ENCODE data around the gene PACRG. TPM values are rescaled to one million over a fixed set of nuclear protein-coding genes. Genes with fewer than 3 reads are reported as not detected.

The PACRG gene
- total RNA-seq, 2 donors from 2014 or later = 1.7 TPM; not detected in 1

DNA sequence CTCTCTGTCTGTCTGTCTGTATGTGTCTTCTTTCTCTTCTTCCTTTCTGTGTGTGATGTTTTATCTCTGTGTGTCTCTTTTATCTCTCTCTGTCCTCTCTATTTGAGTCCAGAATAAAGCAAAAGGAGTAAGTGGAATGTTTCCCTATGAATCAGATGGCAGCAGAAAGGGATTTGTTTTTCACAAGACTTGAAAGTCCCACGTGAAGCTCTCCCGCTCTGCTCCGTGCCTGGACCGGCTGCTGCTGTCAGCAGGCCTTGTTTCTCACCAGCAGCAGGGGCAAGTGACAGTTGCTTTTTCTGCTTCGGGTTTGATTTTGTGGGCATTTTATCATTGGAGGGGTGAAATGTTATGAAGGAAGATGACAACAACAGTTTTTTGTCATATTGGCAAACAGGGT, 212.7 kb downstream of the PACRG start:
- no peaks in the 10 kb centered on the region for H3K36me3 ChIP-seq
- DNase-seq = no peak
- intact Hi-C loops (cut with DNase I) = no loop called here
- H3K4me3 ChIP-seq = no peak overlapping the region
- H3K9ac ChIP-seq (ENCODE audit: low read depth in 2 of 2, low read length in 2 of 2) = no peak overlapping the region
- no peaks in the 10 kb centered on the region for H3K27me3 ChIP-seq
- H3K4me1 ChIP-seq = no peaks in the 10 kb centered on the region
- TF ChIP-seq, protein P1, sequence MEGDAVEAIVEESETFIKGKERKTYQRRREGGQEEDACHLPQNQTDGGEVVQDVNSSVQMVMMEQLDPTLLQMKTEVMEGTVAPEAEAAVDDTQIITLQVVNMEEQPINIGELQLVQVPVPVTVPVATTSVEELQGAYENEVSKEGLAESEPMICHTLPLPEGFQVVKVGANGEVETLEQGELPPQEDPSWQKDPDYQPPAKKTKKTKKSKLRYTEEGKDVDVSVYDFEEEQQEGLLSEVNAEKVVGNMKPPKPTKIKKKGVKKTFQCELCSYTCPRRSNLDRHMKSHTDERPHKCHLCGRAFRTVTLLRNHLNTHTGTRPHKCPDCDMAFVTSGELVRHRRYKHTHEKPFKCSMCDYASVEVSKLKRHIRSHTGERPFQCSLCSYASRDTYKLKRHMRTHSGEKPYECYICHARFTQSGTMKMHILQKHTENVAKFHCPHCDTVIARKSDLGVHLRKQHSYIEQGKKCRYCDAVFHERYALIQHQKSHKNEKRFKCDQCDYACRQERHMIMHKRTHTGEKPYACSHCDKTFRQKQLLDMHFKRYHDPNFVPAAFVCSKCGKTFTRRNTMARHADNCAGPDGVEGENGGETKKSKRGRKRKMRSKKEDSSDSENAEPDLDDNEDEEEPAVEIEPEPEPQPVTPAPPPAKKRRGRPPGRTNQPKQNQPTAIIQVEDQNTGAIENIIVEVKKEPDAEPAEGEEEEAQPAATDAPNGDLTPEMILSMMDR (IDR thresholded peaks at IDR 0.05) = no peak
- H3K9me3 ChIP-seq = no peaks in the 10 kb centered on the region
- no peak overlapping the region for H3K27ac ChIP-seq

DNA sequence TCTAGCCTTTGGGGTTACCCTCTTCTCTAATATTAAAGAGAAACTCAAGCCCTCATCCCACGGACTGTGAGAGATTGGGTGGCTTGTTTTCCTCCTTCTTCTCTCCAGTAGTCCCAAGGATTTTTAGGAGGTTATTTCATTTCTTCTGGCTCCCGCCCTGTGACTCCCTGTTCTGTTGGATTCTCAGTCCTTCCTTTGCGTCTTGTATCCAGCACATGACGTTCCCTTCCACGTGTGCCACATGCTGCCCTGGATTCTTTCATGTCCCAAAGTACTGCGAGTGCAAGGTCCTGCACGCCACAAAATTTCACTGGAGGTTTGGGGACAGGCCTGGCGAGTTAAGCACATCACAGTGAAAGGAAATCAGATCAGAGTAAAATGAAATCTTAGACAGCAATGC, 213.4 kb downstream of the PACRG start:
- Histone ChIP-seq H3K4me3 (no peak overlapping the region), H3K36me3 (no peaks in the 10 kb centered on the region), H3K9me3 (no peaks in the 10 kb centered on the region), H3K4me1 (no peaks in the 10 kb centered on the region), H3K9ac (ENCODE audit: low read depth in 2 of 2, low read length in 2 of 2) (no peak overlapping the region), H3K27me3 (no peaks in the 10 kb centered on the region), H3K27ac (no peak overlapping the region)
- intact Hi-C loops (cut with DNase I) = no loop called here
- DNase-seq = no peak
- TF ChIP-seq, protein P1 (IDR thresholded peaks at IDR 0.05) = no peak

DNA sequence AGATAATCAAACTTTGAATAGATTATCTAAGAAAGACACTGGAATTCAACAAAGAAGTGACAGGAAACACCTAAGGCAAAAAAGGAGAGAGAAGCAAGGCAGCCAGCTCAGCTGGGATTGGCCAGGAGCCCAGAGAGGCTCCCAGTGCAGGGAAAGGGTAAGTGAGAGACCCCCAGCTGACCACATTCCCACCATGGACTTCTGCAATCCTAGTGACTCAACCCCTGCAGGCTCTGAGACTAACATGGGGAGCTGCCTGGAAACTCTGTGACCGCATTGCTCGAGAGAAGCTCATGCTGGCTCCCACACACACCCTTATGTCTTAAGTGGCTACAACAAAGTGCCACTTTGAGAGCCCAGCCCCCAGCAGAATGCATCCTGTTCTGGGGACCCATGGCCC, 215.1 kb downstream of the PACRG start:
- Histone ChIP-seq H3K27ac (no peak overlapping the region), H3K36me3 (no peaks in the 10 kb centered on the region), H3K9ac (ENCODE audit: low read depth in 2 of 2, low read length in 2 of 2) (no peak overlapping the region), H3K27me3 (no peaks in the 10 kb centered on the region), H3K9me3 (no peaks in the 10 kb centered on the region), H3K4me3 (no peak overlapping the region), H3K4me1 (no peaks in the 10 kb centered on the region)
- no peak for DNase-seq
- TF ChIP-seq, protein P1 (IDR thresholded peaks at IDR 0.05) = no peak
- intact Hi-C loops (cut with DNase I) = no loop called here

DNA sequence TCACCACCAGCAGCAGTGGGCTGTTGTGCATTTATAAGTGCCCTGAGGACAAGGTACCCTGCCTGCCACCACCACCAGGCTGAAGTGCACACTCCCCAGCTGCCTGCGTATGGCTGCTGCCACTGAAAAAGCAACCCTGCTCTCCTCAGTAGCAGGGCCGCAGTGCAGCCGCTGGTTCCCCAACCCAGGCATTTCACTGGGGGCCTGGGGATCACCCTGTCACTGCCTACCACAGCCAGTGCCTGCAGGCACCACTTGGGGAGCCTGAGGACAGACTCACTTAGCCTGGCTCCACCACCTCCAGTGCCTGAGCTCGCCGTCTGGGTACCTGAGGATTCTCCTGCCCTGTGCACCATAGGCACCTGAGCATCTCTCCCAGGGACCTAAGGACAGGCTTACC, 215.6 kb downstream of the PACRG start:
- Histone ChIP-seq H3K36me3 (no peaks in the 10 kb centered on the region), H3K4me3 (no peak overlapping the region), H3K27me3 (no peaks in the 10 kb centered on the region), H3K9me3 (no peaks in the 10 kb centered on the region), H3K27ac (no peak overlapping the region), H3K9ac (ENCODE audit: low read depth in 2 of 2, low read length in 2 of 2) (no peak overlapping the region), H3K4me1 (no peaks in the 10 kb centered on the region)
- TF ChIP-seq, protein P1 (IDR thresholded peaks at IDR 0.05) = no peak
- DNase-seq = no peak
- intact Hi-C loops (cut with DNase I) = no loop called here

DNA sequence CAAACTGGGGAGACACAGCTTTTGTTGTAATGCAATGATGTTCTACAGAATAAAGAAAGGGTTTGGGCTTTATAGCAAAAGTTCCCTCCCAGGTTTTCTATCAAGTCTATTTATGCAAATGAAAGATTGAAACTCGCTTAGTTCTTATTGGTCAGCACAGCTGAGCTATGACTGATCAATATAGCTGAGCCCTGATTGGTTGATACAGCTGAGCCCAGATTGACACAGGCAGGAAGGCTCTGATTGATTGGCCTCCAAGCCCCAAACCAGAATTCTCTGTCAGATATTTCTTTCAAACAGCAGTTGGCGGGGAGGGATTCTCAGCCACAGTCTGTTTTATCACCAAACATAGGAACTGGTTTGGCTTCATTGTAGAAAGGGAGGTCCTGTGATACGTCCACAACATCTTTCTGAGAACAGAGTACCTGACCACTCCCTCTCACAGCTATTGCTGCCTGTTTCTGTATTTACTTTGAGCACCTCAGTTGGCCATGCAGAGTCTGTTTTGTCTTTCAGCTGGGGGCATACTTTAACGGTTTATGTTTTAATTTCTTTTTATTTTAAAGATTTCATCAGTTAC, 223.5 kb downstream of the PACRG start:
- TF ChIP-seq, protein P1 (IDR thresholded peaks at IDR 0.05) = no peak
- DNase-seq = no peak
- intact Hi-C loops (cut with DNase I) = no loop called here
- Histone ChIP-seq H3K27ac (no peak overlapping the region), H3K9me3 (no peaks in the 10 kb centered on the region), H3K9ac (ENCODE audit: low read depth in 2 of 2, low read length in 2 of 2) (no peak overlapping the region), H3K36me3 (no peaks in the 10 kb centered on the region), H3K4me3 (no peak overlapping the region), H3K27me3 (no peaks in the 10 kb centered on the region), H3K4me1 (no peaks in the 10 kb centered on the region)
